ENCODE data around the gene MAFB.

MAFB gene

DNA sequence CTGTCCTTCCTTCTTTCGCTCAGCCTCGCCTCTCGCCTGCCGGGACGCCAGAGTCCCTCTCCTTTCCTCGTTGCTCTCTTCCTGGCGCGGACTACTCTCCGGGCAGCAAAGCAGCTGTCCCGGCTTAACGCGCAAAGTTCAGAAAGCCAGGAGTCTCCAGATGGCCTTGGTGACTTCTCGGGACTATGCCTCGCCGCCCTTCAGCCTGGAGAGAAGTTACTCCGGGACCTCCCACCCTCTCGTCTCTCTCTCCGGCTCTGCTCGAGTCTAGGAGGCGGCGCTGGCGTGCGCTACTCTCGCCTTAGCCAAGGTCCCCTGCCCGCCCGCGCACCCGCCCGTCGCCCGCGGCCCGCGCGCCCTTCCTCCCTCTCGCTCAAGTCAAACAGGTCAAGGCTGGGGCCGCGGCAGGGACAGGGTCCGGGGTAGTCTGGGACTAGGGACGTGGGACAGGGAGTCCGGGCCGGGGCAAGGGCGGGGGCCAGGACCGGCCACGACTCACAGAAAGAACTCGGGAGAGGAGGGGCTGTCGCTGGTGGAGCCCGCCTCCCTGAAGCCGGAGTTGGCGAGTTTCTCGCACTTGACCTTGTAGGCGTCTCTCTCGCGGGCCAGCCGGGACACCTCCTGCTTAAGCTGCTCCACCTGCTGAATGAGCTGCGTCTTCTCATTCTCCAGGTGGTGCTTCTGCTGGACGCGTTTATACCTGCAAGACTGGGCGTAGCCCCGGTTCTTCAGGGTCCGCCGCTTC is 1.5 kb downstream of the MAFB start:
- DNase-seq (ENCODE audit: insufficient read length, low spot score) = no peak
- no peak for FAIRE-seq
- TF ChIP-seq, protein P1, sequence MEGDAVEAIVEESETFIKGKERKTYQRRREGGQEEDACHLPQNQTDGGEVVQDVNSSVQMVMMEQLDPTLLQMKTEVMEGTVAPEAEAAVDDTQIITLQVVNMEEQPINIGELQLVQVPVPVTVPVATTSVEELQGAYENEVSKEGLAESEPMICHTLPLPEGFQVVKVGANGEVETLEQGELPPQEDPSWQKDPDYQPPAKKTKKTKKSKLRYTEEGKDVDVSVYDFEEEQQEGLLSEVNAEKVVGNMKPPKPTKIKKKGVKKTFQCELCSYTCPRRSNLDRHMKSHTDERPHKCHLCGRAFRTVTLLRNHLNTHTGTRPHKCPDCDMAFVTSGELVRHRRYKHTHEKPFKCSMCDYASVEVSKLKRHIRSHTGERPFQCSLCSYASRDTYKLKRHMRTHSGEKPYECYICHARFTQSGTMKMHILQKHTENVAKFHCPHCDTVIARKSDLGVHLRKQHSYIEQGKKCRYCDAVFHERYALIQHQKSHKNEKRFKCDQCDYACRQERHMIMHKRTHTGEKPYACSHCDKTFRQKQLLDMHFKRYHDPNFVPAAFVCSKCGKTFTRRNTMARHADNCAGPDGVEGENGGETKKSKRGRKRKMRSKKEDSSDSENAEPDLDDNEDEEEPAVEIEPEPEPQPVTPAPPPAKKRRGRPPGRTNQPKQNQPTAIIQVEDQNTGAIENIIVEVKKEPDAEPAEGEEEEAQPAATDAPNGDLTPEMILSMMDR (IDR thresholded peaks at IDR 0.05; ENCODE audit: insufficient read depth, missing control alignments) = no peak

DNA sequence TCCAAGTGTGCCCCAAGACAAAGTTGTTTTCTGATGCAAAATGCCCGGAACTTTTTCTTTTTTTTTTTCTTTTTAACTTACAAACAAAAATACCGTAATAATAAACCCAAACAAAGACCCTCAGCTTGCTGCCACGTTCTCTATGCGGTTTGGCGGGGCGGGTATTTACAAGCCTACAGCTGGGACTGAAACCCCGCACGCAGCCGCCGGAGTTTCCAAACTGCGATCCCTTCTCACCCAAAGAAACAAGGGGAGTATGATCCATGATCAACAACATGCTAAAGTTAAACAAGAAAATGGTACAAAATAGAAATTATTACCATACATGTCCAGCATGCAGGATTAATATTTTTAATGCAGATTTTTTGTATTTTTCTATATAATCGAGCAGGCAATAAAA is 2.1 kb downstream of the MAFB start:
- TF ChIP-seq, protein P1 (IDR thresholded peaks at IDR 0.05; ENCODE audit: insufficient read depth, missing control alignments) = no peak
- FAIRE-seq (no peak), DNase-seq (ENCODE audit: insufficient read length, low spot score) (no peak)

DNA sequence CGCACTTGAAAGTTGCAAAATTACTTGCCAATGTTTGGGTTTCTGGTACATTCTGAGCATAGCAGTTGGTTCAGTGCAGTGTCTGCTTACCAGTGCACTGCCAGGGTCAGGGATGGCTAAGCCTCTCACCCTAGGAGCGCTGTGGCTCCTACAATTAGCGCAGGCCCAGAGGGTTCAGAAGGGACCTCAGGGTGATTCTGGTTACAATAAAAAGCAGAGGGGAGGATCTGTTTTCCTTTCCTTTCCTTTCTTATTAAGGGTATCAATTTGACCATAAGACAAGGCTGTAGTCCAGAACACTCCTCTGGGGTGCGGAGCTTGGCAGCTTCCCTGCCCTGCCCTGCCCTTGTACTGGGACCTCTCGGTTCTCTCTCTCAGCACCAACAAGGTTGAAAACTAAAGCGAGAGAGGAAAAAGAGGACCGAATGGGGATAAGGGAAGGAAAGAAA is 2.6 kb downstream of the MAFB start:
- FAIRE-seq (no peak), DNase-seq (ENCODE audit: insufficient read length, low spot score) (no peak)
- TF ChIP-seq, protein P1 (IDR thresholded peaks at IDR 0.05; ENCODE audit: insufficient read depth, missing control alignments) = no peak

DNA sequence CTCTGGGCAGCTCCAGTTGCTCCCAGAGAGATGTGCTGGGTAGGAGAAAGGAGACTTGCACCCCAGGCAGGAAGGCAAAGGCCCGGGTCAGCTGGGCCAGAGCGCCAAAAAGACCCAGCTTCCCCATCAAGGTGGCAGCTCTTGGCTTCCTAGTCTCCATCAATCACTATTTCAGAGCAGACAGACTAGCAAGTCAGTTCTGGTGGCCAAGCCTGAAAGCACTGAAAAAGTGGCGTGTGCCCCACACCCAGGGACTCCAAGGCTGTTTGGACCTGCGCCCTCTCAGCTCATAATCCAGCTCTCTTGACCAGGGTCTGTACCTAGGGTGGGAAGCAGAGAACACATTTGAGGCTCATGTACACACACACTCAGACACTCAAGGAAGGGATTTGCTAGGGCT is 3.7 kb downstream of the MAFB start:
- DNase-seq (ENCODE audit: insufficient read length, low spot score) (no peak), FAIRE-seq (no peak)
- TF ChIP-seq, protein P1 (IDR thresholded peaks at IDR 0.05; ENCODE audit: insufficient read depth, missing control alignments) = no peak

DNA sequence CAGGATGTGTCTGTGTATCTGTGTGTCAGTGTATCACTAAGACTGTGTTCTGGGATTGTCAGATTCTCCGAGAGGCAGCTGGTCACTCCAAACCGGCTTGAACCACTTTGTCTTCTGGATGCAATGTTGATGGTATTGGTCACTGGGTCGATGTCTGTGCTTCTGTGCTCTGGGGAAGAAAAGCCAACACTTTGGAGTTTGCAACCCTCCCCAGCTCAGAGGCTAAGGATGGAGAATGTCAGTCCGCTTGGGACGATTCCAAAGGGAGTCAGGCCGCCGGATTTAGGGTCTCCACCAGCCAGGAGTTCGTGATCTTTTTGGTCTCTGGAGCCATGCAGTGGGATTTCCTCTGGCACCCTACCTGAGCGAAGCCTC is 5.2 kb downstream of the MAFB start:
- TF ChIP-seq, protein P1 (IDR thresholded peaks at IDR 0.05; ENCODE audit: insufficient read depth, missing control alignments) = no peak
- DNase-seq (ENCODE audit: insufficient read length, low spot score) (no peak), FAIRE-seq (no peak)

DNA sequence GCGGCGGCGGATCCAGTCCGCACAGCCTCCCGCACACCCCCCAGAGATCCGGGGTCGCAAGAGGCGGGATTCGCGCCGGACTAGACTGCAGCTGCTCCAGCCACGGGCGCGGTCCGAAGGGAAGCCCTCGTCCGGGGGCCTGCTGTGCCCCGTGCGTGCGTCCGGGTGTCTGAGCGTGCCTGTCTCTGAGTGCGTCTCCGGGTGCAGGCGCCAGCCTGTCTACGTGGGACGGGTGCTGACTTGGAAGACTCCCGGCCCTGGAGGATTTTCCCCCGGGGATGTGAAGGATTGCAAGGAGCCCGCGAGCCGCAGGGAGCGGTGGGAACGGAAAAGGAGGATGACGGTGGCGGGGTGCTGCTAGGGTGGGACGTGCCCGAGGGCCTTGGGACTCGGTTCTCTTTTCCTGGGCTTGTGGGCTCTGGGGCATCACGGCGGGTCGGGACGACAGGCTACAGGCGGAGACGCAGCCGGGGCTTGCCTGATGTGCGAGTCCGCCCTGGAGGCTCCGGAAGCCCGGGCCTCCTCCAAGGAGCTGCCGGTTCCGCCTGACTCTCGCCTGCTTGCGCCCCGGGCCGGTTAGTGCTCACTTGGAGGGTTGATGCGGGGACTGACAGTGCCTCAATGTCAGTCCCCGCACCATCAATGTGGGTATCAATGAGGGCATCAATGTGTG is 5.7 kb downstream of the MAFB start:
- TF ChIP-seq, protein P1 (IDR thresholded peaks at IDR 0.05; ENCODE audit: insufficient read depth, missing control alignments) = no peak
- FAIRE-seq (no peak), DNase-seq (ENCODE audit: insufficient read length, low spot score) (no peak)

Measured in D721Med (cell line).